HepG2 (cell line): ENCODE results near the gene CNKSR3. TPM values are rescaled to one million over a fixed set of nuclear protein-coding genes. Genes with fewer than 3 reads are reported as not detected.

Experiments used
- AFF4 ChIP-seq: sonication (generic); formaldehyde crosslinking; IDR thresholded peaks from 2 replicates; pipeline ENCODE4 v1.4.0; 2020; ENCODE audit warnings: missing genetic modification reagents
- ATF7 ChIP-seq, 2 experiments: fragments of 450-650 bp in 1 of 2; sonication (generic) in 1 of 2; formaldehyde crosslinking in 1 of 2; IDR thresholded peaks; 2 replicates each; pipeline versions ENCODE4 v1.4.0 to v1.6.1; 2016 to 2020; ENCODE audit warnings: antibody characterized with exemption in 1 of 2, mild to moderate bottlenecking in 1 of 2, missing genetic modification reagents in 1 of 2
- CHD4 ChIP-seq: fragments of 200-600 bp; sonication (generic); IDR thresholded peaks from 2 replicates; pipeline ENCODE4 v1.7.0; 2017; ENCODE audit warnings: mild to moderate bottlenecking, low read length, borderline replicate concordance
- DNMT3B ChIP-seq: conservative IDR thresholded peaks from 2 replicates; pipeline ENCODE4 v1.6.1; 2016; ENCODE audit warnings: missing biosample characterization, control low read depth
- GLMP ChIP-seq: sonication (generic); formaldehyde crosslinking; IDR thresholded peaks from 2 replicates; pipeline ENCODE4 v1.9.0; 2021; ENCODE audit warnings: missing genetic modification reagents, mild to moderate bottlenecking, borderline replicate concordance
- HDAC1 ChIP-seq: sonication (generic); formaldehyde crosslinking; IDR thresholded peaks from 2 replicates; pipeline ENCODE4 v1.5.1; 2020; ENCODE audit warnings: mild to moderate bottlenecking, missing genetic modification reagents
- HOXA5 ChIP-seq: sonication (generic); formaldehyde crosslinking; IDR thresholded peaks from 2 replicates; pipeline ENCODE4 v1.4.0; 2020; ENCODE audit warnings: missing genetic modification reagents
- NCOA2 ChIP-seq: sonication (generic); formaldehyde crosslinking; IDR thresholded peaks from 2 replicates; pipeline ENCODE4 v1.8.0; 2022; ENCODE audit warnings: inconsistent platforms
- NFKB2 ChIP-seq: sonication (generic); formaldehyde crosslinking; IDR thresholded peaks from 2 replicates; pipeline ENCODE4 v1.4.0; 2020; ENCODE audit warnings: missing genetic modification reagents, borderline replicate concordance
- NKX3-1 ChIP-seq: sonication (generic); formaldehyde crosslinking; IDR thresholded peaks from 2 replicates; pipeline ENCODE4 v1.5.0; 2020; ENCODE audit warnings: missing genetic modification reagents
- PRMT3 ChIP-seq: sonication (generic); formaldehyde crosslinking; IDR thresholded peaks from 2 replicates; pipeline ENCODE4 v1.8.1; 2022; ENCODE audit warnings: low read depth, mild to moderate bottlenecking, moderate library complexity, missing genetic modification reagents, borderline replicate concordance
- TBP ChIP-seq: sonication (generic); formaldehyde crosslinking; IDR thresholded peaks from 2 replicates; pipeline ENCODE4 v1.5.0; 2020; ENCODE audit warnings: missing genetic modification reagents
- ZBTB34 ChIP-seq: sonication (generic); formaldehyde crosslinking; IDR thresholded peaks from 2 replicates; pipeline ENCODE4 v1.8.0; 2022; ENCODE audit warnings: mild to moderate bottlenecking, missing genetic modification reagents
- ZFP1 ChIP-seq: IDR thresholded peaks from 2 replicates; pipeline ENCODE4 v1.6.1; 2016
- ZNF230 ChIP-seq: sonication (generic); formaldehyde crosslinking; IDR thresholded peaks from 2 replicates; pipeline ENCODE4 v1.4.0; 2020; ENCODE audit warnings: mild to moderate bottlenecking, missing genetic modification reagents
- ZNF441 ChIP-seq: sonication (generic); formaldehyde crosslinking; IDR thresholded peaks from 2 replicates; pipeline ENCODE4 v1.7.0; 2021; ENCODE audit warnings: missing genetic modification reagents, borderline replicate concordance
- ZNF512 ChIP-seq: sonication (generic); formaldehyde crosslinking; IDR thresholded peaks from 2 replicates; pipeline ENCODE4 v1.4.0; 2020; ENCODE audit warnings: mild to moderate bottlenecking, missing genetic modification reagents
- ZNF589 ChIP-seq: sonication (generic); formaldehyde crosslinking; conservative IDR thresholded peaks from 2 replicates; pipeline ENCODE4 v1.8.0; 2022; ENCODE audit warnings: mild to moderate bottlenecking, moderate library complexity, missing genetic modification reagents
- ZNF850 ChIP-seq: sonication (generic); formaldehyde crosslinking; conservative IDR thresholded peaks from 2 replicates; pipeline ENCODE4 v1.9.0; 2021; ENCODE audit warnings: mild to moderate bottlenecking, missing genetic modification reagents
- polyA plus RNA-seq, 8 experiments: library from polyadenylated mRNA; depleted of rRNA in 3 of 8; stranded (reverse) in 7 of 8; unstranded in 1 of 8; fragments of >200 nt; fragmentation: Illumina TruSeq in 4 of 8; extraction: Trizol in 4 of 8; gene quantifications; 2 replicates each; pipeline versions ENCODE4 v1.2.1 to v1.2.3, GENCODE V29; 2011 to 2016; ENCODE audit warnings: low read depth in 4 of 8, missing spikeins in 1 of 8, mixed read lengths in 1 of 8; ENCODE audit not compliant: insufficient read depth in 1 of 8
- total RNA-seq, 5 experiments: library from RNA; depleted of rRNA; stranded (reverse); fragments of >200 nt; fragmentation: Illumina TruSeq; extraction: Trizol; gene quantifications; 2 replicates each; pipeline ENCODE4 v1.2.3, GENCODE V29; 2016; ENCODE audit warnings: low read depth in 1 of 5
- TF ChIP-seq, protein P1 (sequence below): sonication (generic); formaldehyde crosslinking; IDR thresholded peaks from 2 replicates; pipeline ENCODE4 v1.9.0; 2021; ENCODE audit warnings: missing genetic modification reagents, mild to moderate bottlenecking, borderline replicate concordance

CNKSR3 gene
- total and polyA plus RNA-seq, 2 of the 13 experiments (the other 11 are each of a cell fraction or from before 2014, with no cell fraction given) = 9.2 to 38.6 TPM

DNA sequence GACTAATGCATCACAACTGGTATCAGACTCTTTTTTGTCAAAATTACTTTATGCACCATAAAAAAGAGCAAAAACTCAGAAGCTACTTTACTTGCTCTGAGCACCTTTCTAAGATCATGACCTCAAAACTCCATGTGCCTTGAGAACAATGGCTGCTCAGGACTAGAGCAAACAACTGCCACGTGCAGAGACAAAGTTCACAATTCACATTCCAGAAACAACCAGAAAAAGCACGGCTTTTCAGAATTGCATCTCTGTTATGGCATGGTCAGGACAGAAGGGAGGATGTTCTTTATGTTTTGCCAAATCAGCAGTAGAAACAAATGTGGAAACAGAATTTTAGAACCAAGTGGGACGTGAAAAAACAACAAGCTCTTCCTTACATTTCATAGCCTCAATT lies 70.5 kb downstream of the CNKSR3 start (continued):
- TF ChIP-seq ZNF230 (CRISPR knock-in tag) (0 out of 2 replicates have a peak, but pooled peaks have one; percentile 70), ZBTB34 (peak; percentile 76), NKX3-1 (peak; percentile 92), HOXA5 (peak; percentile 49; the same call in 1 of the 2 replicates), ZNF441 (CRISPR knock-in tag) (peak; percentile 74; the same call in 1 of the 2 replicates), DNMT3B (CRISPR knock-in tag) (peak; percentile 99), AFF4 (CRISPR knock-in tag) (no peak), ZNF512 (CRISPR knock-in tag) (no peak), ZFP1 (no peak), ZNF850 (CRISPR knock-in tag) (no peak), PRMT3 (CRISPR knock-in tag) (no peak), TBP (CRISPR knock-in tag) (no peak), HDAC1 (CRISPR knock-in tag) (peak; percentile 70), ATF7 (IDR thresholded peaks at IDR 0.05) (no peak), ATF7 (CRISPR knock-in tag; IDR thresholded peaks at IDR 0.05) (no peak), GLMP (no peak), NFKB2 (CRISPR knock-in tag) (no peak; the same call in 1 of the 2 replicates), CHD4 (0 out of 2 replicates have a peak, but pooled peaks have one; percentile 31), ZNF589 (CRISPR knock-in tag) (peak; percentile 69; the same call in 1 of the 2 replicates), NCOA2 (CRISPR knock-in tag) (peak; percentile 87)
- TF ChIP-seq, protein P1, sequence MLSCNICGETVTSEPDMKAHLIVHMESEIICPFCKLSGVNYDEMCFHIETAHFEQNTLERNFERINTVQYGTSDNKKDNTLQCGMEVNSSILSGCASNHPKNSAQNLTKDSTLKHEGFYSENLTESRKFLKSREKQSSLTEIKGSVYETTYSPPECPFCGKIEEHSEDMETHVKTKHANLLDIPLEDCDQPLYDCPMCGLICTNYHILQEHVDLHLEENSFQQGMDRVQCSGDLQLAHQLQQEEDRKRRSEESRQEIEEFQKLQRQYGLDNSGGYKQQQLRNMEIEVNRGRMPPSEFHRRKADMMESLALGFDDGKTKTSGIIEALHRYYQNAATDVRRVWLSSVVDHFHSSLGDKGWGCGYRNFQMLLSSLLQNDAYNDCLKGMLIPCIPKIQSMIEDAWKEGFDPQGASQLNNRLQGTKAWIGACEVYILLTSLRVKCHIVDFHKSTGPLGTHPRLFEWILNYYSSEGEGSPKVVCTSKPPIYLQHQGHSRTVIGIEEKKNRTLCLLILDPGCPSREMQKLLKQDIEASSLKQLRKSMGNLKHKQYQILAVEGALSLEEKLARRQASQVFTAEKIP (CRISPR knock-in tag) = no peak
